ENCODE data around the gene RBM41. TPM values are rescaled to one million over a fixed set of nuclear protein-coding genes. Genes with fewer than 3 reads are reported as not detected.
A peak's percentile ranks its signal among the peaks of the same experiment; 100 is the strongest.

RBM41 gene
- total and polyA plus RNA-seq, 9 of the 15 experiments (the other 6 are each of a cell fraction or from before 2014, with no cell fraction given) = 11.6 to 51.8 (median 27.9) TPM

- TF ChIP-seq NFRKB (IDR thresholded peaks at IDR 0.05; ENCODE audit: low read depth) = 0 out of 2 replicates have a peak, but pooled peaks have one; percentile 29
- peak; percentile 67 for TF ChIP-seq ZNF316 (IDR thresholded peaks at IDR 0.05)
- peak; percentile 70; the same call in 1 of the 2 replicates for TF ChIP-seq ETV5 (CRISPR knock-in tag; IDR thresholded peaks at IDR 0.05; ENCODE audit: low read depth)
- peak; percentile 47; the same call in 1 of the 2 replicates for TF ChIP-seq CEBPG (CRISPR knock-in tag; IDR thresholded peaks at IDR 0.05)
- TF ChIP-seq CEBPG (tag; conservative IDR thresholded peaks at IDR 0.05 in 1 of 2, IDR thresholded peaks at IDR 0.05 in 1 of 2) = peak; percentile 53 to 87
- peak; percentile 88 for TF ChIP-seq SOX6 (IDR thresholded peaks at IDR 0.05)
- peak; percentile 72; the same call in 1 of the 2 replicates for TF ChIP-seq JUN (IDR thresholded peaks at IDR 0.05; ENCODE audit: borderline replicate concordance, low read depth, low read length)
- no peak for TF ChIP-seq JUN (CRISPR knock-in tag; IDR thresholded peaks at IDR 0.05; ENCODE audit: borderline replicate concordance)
- TF ChIP-seq ZNF707 (CRISPR knock-in tag; conservative IDR thresholded peaks at IDR 0.05) = no peak
- no peak for TF ChIP-seq ZNF124 (CRISPR knock-in tag; IDR thresholded peaks at IDR 0.05)
- no peak for TF ChIP-seq CTCF (IDR thresholded peaks at IDR 0.05 in 2 of 3, conservative IDR thresholded peaks at IDR 0.05 in 1 of 3; ENCODE audit: insufficient read depth in 2 of 3, low read depth in 1 of 3, low read length in 3 of 3)
- TF ChIP-seq CC2D1A (IDR thresholded peaks at IDR 0.05) = no peak
- no peak for TF ChIP-seq IRF9 (tag; IDR thresholded peaks at IDR 0.05)
- peak; percentile 42; the same call in 1 of the 2 replicates for TF ChIP-seq EP400 (IDR thresholded peaks at IDR 0.05)
These were observed 16.7 kb upstream of the RBM41 start (continued) for GRCh38 chrX:107135049-107135964.

All from K562 (cell line).